HG03097 (cell line): ENCODE measurements around the gene PWWP2B.

Source experiments
- ATAC-seq: cut with Tn5 transposase; IDR thresholded peaks from one replicate; pipeline ENCODE4 v1.9.1; 2021; ENCODE audit not compliant: unreplicated experiment, low FRiP score

Gene PWWP2B

DNA sequence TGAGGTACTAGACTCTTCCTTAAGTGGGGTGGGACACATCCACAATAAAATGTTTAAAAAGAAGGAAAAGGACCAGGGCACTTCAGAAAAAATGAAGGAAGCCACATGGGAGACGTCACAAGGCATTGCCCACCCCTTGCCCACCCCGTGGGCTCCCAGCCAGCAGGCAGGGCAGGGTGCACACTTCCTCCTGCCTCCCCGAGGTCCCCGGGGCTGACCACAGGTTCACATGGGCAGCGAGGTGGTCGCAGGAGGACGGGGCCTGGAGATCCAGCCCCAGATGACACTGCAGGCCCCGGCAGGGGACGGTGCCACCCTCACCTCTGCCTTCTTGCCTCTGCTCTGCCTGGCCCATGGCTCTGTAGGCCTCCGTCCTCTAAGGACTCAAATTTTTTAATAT, 45.6 kb downstream of the PWWP2B start:
- no peak for ATAC-seq

DNA sequence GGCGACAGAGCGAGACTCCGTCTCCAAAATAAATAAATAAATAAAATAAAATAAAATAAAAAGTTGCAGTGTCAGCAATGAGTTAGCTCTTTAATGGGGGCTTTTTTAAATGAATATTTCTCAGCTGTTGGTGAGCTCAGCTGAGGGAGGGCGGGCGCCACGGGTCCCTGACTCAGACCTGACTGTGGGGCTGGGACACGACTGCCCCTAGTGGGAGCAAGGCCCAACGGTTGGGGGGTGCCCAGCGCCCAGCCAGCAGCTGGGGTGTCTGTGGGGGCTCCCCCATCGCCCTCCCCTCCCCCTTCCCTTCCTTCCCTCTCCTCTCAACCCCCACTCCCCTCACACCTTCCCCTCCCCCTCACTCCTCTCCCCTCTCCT, 46.6 kb downstream of the PWWP2B start:
- no peak for ATAC-seq

- ATAC-seq: no peak
Observed at GRCh38 chr10:132443983-132444876, 47.2 kb downstream of the PWWP2B start.

DNA sequence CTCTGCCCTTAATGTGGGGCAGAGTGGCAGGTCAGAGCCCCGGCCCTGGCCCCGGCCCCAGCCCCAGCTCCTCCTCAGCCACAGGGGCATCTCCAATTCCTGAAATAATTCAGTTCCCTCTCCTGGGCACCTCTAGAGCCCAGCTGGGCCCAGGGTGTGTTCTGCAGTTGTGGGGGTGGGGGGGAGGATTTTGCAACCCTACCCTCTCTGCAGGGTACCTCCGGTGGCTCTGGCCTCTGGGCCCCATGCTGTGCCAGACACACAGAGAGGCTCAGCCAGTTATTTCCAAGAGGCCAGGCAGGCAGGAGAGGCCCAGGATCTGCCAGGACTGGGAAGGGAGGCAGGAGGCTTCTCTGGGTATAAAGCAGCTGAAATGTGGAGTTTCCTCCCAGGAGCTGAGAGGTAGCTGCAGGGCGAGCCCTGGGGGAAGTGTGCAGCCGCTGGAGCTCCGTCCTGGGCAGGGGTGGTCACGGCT, 47.9 kb downstream of the PWWP2B start:
- no peak for ATAC-seq

GRCh38 chr10:132445516-132446194, 48.7 kb downstream of the PWWP2B start:
- ATAC-seq: no peak

- ATAC-seq: no peak
Observed at GRCh38 chr10:132446195-132446581, 49.2 kb downstream of the PWWP2B start.

GRCh38 chr10:132446661-132447445, 49.9 kb downstream of the PWWP2B start:
- no peak for ATAC-seq

- peak; percentile 3 for ATAC-seq
Observed at GRCh38 chr10:132447446-132448247, 50.6 kb downstream of the PWWP2B start.

DNA sequence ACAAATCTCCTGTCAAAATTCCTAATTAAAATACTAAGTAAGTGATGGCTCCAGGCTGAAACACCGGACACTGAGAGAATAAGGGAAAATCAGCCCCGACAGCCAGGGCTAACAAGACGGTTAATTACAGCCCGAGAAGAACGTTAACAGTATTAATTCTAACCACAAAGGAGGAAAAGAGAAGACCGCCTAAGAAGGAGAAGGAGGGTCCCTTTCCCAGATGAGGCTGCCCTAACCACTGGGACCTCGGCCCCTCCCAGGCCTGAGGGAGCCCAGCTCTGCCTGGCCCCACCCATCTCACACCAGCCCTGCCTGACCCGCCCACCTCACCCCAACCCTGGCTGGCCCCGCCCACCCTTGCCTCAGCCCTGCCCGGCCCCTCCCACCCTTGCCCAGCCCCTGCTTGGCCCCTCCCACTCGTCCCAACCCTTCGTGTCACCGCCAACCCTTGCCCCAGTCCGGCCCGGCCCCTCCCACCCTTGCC, 51.3 kb downstream of the PWWP2B start:
- ATAC-seq: peak; percentile 25

DNA sequence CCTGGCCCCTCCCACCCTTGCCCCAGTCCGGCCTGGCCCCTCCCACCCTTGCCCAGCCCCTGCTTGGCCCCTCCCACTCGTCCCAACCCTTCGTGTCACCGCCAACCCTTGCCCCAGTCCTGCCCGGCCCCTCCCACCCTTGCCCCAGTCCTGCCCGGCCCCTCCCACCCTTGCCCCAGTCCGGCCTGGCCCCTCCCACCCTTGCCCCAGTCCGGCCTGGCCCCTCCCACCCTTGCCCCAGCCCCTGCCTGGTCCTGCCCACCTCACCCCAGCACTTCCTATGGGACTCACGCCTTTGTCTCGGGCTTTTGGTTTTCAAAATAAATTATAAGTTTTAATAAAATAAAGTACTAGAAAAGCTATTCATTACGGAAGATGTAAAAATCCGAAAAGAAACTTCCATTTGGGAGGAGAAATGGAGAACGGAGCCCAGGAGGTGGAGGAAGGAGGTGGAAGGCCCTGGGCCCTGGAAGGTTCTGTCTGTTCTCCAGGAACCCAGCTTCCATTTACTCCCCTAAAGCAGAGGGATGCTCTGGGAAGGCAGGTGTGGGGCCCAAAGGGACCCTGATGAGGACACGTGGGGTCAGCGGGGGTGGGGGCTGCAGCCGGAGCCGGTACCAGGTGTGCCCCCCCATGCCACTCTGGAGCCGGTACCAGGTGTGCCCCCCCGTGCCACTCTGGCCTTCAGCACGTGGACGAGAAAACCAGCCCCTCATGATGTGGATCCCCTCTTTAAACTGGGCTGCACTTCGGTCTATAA, 52.2 kb downstream of the PWWP2B start:
- ATAC-seq: no peak

GRCh38 chr10:132449811-132450181, 52.8 kb downstream of the PWWP2B start:
- no peak for ATAC-seq

DNA sequence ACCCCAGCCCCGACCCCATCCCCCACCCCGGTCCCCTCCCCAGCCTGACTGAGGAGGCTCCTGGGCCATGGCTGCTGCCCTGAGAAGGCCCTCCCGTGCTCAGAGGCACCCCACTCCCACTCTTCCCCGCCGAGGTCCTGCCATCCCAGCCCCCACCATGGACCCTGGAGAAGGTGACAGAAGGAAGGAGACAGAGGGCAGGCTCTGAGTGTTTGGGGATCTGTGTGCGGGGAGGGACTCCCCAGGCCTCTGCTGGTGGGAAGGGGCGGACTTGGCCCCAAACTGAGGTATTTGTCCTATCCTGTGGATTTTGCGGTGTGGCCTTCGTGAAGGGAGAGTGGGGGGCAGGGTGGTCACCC, 53.4 kb downstream of the PWWP2B start:
- no peak for ATAC-seq

- ATAC-seq: no peak
Observed at GRCh38 chr10:132450825-132451505, 54.0 kb downstream of the PWWP2B start.

- ATAC-seq: no peak
Observed at GRCh38 chr10:132451506-132452215, 54.7 kb downstream of the PWWP2B start.

- ATAC-seq: no peak
Observed at GRCh38 chr10:132452216-132452650, 55.2 kb downstream of the PWWP2B start.

GRCh38 chr10:132452651-132453469, 55.9 kb downstream of the PWWP2B start:
- ATAC-seq: peak; percentile 53

DNA sequence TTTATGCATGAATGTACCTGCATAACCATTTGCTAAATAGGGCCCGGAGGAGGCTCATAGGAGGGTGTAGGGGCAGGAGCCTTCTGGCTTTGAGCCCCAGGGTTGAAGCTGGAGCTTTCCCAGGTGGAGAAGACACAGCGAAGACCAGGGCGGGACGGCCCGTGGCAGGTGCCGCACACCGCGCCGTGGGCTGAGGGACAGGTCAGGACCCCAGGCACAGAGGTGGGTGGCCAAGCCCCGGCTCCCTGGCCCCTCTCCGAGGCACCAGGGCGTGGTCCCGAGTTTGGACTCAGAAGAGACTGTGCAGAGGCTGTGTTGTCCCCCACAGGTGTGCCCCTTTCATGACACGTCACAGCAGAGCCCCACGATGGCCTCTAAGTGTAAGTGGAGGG, 56.5 kb downstream of the PWWP2B start:
- peak; percentile 12 for ATAC-seq
